Non-pigmented ciliary epithelial cell (primary cell): Measurements from ENCODE around the gene ODC1.
"Not testable (repeated sequence)": the region's sequence is repeated elsewhere in the genome, so short reads cannot be mapped to it uniquely, and the experiment has no call there.

ENCODE experiments used
- DNase-seq: peaks from one replicate; pipeline ENCODE4 v3.0.0-alpha.2; 2010; ENCODE audit warnings: low read depth

The ODC1 gene

DNA sequence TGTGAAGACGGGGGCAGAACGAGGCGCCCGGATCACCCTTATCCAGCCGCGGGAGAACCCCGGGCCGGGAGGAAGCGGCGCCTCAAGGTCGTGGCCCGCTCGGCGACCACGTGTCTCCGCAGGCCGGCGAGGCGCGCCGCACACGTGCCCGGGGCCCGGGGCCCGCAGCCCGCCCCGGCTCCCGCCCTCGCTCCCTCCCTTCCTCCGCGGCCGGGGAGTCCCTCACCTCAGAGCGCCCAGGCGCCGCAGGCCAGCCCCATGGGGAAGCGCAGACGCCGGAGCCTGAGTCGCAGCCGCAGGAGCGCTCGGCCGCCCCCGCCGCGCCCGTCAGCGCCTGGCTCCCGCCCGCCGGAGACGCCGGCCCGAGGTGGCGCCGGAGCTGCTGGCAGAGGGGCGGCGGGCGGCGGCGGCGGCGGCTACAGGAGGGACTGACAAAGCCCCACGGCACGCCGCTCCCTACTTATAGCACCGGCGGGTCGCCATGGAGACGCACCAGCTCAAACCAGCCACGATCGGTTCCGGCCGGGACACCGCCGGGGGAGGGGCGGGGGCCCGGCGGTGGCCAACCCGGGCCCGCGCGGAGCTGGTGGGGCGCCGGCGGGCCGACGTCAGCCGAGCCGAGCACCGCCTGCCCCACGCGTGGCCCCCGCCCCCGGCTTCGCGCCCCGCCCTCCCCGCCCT is at the start of gene ODC1:
Gene ODC1 (minus strand): TSS at position 433 of the 681 bp plus-strand sequence. CDS start 3,295 bp downstream, outside the sequence.
- DNase-seq, result no peak

DNA sequence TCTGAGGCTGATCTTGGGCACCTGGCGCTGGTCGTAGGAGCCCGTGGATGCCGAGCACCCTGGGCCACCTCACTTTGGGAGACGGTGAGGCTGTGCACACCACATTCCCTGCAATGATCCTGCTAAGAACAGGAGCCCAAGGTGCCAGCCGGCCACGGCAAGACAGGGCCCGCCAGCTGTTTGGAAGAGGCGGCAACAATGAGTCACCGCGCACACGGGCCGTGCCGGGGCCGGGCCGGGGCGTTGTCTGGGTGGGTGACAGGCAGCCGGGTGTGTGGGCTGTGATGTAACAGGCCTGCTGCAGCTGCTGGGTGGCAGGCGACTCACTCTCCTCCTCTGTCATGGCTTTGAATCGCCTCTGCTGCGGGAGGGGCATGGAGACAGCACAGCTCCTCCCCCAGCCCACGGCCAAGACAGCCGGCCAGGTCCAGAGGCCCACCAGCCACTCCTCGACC is 49.7 kb upstream of the ODC1 start:
- DNase-seq, result no peak

DNA sequence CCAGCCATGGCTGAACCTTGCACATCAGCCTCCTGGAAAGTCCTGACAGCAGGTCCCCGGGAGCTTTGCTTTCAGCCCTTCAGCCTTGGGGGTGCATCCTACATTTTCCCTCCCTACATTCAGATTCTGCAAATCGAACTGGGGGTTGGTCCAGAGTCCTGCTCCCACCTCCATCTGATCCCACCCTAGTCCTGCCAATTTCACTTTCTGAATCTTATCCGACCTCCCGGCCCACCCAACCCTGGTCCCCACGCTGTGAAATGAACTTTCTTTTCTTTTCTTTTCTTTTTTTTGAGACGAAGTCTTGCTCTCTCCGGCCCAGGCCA is 47.8 kb upstream of the ODC1 start:
- no peak for DNase-seq

DNA sequence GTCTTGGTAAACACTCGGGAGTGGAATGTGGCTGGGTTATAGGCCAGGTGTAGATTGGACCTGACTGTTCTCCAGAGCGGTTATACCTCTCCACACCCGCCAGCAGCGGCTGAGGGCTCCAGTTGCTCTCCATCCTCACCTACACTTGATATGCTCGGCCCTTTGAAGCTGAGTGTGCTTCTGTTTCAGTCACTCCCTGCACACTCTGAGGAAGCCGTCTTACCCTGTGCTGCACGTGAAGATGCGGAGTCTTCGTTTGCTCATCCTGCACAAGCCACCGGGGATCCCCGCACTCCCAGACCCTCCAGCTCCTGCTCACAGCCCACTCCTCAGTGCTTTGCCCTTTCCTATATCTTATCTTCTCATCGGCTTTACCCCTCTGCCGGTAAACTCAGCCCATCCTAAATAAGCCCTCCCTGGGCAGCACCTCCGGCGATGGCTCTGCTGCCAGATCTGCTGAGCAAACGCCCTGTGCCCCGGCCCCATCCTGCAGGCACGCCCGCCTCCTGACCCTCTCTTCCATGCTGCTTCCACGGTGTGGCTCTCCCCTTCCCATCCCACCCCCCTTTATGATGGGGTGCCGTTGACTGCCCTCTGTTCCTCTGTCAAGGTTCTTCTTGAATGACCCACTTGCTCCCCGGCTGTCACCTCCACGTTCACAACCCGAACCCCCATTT is 47.3 kb upstream of the ODC1 start:
- no peak for DNase-seq

DNA sequence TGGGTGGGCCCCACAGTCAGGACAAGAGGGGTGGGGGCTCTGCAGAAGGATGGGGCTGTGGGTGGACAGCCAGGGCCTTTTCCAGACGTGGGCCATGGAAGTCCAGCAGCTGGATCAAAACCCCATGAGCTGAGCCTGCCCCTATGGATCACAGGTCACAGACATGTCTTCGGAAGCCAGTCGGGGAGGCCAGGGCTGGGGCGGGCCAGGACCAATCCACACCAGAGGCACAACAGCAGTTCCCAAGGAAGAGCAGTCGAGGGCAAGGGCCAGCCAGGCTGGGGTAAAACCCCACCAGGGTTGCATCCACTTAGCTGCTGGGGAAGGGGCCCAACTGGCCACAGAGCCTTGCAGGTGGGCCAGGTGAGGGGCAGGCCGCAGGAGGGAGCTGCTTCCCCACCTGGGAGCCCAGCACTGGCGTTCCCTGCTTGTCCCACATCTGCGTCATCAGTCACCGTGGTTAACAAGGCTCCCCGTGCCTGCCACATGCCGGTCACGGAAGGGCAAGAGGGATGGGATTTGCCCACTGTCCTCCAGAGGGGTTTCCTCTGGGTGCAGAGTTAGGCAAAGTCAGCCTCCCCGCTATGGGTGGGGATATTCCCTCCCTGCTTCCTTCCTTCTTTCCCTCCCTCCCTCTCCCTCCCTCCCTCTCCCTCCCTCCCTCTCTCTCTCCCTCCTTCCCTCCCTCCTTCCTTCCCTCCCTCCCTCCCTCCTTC is 46.4 kb upstream of the ODC1 start:
- no peak for DNase-seq

DNA sequence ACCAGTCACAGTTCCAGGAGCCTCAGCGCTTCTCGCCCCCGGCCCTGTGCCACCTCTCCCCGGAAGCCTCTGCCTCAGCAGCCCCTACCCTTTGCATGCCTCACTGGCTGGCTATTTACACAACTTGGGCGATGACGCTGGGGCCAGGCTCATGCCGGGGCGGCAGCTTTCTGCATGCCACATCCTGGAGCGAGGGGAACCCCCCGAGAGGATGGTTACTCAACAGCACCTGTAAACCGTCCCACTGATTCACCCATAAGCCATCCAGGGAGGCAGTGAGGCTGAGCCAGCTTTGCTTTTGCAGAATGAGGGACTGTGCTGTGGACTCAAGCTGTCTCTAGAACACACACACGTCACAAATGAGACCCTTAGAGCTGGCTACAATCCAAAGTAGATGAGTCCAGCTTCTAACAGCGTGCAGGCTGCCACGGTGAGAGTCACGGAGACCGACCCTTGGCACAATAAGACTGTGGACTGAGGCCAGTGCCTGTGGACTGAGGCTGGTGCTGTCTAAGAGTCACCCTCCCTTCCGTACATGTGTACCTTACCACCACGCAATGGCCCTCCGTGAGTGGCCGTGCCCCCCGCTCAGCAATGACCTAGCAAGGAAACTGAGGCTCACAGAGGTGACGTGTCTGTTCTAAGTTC is 45.6 kb upstream of the ODC1 start:
- peak; percentile 63 for DNase-seq

DNA sequence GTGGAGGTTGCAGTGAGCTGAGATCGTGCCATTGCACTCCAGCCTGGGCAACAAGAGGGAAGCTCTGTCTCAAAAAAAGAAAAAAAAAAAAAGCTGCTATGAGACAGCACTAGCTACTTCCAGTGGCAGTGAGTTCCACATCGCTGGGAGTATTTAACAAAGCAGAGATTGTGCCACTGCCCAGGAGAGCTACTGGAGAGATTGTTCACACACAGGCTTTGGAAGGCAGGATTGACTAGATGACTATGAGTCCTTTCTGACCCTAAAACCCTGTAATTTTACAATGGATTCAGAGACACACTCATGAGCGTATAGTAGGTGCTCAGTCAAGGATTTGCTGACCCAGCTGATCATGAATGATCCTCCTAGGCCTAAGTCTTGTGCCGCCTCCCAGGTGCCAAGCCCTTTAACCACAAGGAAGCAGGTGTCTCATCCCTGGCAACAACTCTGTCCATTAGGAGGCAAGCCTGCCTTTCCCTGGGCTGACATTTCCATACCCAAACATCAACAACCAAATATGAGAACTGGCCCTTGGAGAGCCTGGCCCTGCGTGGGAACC is 45.0 kb upstream of the ODC1 start:
- DNase-seq, result no peak

DNA sequence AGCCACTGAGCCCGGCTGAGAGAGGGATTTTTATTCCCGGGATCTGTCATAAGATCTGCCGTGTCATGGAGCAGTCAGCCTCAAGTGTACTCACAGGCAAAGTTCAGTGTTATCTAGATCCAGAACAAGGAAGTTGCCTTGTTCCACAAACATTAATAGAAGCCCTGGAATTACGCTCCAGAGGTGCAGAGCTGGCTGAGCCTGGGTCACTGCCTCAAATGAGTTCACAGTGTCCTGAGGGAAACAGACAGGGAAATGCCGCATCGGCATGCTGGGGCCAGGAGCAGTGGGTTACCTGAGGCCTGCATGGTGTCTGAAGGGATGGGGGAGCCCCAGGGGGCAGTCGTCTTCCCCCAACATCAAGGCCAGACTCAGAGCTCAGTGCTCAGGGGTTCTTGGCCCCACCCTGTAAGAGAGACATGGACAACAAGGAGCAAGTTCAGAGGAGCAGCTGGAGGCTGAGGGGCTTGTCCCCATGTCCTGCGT is 42.7 kb upstream of the ODC1 start:
- DNase-seq, result no peak

DNA sequence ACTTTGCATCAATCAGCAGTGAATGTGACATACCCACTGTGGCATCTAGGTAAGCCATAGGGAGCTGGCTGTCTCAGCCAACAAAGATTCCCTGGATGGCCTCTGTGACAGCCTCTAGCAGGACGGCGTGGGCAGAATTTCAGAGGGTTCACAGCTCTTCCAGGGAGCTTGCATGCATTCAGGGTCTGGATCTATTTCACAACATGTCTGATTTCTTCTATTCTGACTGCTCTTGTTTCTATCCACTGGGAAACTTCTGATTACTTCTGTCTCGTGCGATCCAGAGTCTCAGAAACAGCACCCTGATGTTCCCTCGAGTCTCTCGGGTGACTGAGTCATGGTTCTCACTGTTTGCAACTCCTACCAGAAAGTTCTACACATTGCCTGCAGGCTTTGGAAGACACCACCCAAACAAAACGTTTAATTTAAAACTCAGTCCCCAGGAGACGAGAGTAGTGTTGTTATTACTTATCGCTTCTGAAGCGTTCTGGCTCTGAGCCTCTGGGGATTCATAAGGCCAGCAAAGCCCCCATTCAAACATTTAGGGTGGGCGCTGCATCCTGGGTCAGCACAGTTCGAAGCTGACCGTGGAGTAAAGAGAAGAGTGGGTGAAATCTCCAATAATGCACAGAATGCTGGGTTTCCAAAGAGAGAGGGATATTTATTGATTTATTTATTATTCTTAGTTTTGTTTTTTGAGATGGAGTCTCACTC is 41.9 kb upstream of the ODC1 start:
- no peak for DNase-seq

DNA sequence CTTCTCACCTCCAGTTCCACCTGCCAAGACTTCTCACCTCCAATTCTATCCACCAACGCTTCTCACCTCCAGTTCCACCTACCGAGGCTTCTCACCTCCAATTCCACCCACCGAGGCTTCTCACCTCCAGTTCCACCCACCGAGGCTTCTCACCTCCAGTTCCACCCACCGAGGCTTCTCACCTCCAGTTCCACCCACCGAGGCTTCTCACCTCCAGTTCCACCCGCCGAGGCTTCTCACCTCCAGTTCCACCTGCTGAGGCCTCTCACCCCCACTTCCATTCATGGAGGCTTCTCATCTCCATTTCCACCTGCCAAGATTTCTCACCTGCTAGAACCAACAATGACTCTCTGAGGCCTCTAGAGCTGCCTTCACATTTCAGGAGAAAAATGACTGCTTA is 40.0 kb upstream of the ODC1 start:
- DNase-seq, result not testable (repeated sequence)

DNA sequence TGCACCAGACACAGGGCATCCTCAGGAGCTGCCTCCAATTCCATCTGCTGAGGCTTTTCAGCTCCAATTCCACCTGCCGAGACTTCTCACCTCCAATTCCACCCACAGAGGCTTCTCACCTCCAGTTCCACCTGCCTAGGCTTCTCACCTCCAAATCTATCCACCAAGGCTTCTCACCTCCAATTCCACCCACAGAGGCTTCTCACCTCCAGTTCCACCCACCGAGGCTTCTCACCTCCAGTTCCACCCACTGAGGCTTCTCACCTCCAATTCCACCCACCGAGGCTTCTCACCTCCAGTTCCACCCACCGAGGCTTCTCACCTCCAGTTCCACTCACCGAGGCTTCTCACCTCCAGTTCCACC is 39.6 kb upstream of the ODC1 start:
- not testable (repeated sequence) for DNase-seq

DNA sequence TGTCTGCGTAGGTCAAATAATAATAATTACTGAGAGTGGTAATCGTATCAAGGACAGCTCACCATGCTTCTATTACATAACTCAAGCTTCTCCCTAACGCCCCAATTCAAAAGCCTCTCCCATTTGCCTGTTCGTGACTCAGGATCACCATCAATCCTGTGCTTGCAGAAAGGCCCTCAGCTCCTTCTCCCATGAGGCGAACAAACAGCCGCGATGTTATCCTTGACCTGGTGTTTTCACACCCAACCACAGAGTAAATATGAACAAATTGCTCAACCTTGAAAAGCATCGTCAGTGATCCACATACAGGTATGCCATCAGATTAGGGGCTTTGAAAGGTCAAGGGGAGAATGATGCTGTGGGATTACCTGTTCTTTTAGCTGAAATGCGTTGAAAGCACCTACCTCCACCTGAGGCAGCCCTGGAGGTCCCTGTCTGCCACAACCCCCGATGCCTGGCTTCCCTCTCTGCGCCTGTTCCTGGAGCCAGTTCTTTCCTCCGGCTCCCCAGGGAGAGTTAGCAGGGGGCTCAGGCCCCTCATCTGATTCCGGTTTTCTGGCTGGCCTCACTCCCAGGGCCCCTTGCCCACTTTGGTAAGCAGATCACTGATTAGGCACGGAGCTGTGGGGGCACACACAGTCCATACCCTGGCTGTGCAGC is 39.1 kb upstream of the ODC1 start:
- no peak for DNase-seq

DNA sequence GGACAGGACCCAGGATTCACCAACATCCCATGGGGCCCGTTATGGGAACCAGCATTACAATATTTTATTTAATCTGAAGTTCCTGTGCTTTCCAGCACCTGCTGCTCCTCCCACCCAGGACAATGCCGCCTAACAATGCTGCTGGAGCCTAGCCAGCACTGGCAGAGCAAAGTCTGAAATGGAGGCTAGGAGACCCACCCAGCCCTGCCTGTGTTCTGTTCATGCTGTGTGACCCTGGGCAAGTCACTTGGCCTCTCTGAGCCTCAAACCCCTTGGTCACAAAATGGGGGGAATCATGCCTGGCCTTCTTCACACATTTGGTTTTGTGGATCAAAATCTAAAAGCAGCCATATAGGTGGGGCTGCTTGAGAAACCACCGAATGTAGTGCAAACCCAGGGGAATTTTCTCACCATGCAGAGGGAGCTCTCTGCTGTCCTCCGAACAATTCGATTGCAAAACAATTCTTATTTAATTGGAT is 38.5 kb upstream of the ODC1 start:
- DNase-seq, result no peak

DNA sequence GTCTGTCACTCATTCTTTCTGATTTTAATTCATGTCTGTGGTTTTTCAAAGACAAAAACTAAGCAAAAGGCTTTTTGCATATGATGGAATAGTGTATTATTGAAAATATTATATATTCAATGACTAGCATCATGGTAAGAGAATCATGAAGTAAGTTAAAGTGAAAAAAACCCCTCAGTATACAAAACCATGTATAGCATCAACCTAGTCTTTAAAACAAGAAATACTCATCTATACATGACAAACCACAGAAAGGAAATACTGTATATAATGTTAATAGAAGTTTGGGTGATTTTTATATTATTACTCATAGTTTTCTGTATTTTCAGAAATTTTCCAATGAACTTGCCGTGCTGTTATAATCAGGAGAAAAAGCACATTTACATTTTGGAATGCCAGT is 38.0 kb upstream of the ODC1 start:
- no peak for DNase-seq

DNA sequence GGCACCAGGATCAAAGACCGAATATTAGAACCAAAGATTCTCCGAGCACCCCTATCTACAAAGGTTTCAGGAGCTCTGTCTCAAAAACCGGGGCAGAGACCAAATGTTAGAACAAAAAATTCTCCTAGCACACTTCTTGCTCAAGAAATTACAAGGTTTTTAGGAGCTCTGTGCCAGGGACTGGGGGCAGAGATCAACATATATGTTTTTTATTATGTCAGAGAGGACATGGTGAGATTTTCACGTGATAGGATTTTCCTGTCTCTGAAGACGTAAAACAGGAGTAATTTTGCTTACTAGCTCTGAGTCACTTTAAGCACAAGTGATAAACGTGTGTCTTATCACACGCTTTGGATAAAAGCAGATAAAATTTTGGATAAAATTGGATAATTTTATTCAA is 34.8 kb upstream of the ODC1 start:
- no peak for DNase-seq

DNA sequence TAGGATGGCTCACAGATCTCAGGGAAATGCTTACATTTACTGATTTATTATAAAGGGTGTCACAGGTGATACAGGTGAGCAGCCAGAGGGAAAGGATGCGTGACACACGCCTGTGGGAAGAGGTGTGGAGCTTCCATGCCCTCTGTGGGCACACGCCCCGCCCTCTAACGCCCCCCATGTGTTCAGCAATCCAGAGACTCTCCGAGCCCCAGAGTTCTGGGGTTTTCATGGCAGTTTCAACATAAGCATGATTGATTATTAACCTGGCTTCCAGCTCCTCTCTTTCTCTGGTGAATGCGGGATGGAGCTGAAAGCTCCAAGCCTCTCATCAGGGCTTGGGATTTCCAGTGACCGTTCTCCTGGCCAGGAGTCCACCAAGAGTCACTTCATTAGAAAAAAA is 34.3 kb upstream of the ODC1 start:
- DNase-seq, result no peak

DNA sequence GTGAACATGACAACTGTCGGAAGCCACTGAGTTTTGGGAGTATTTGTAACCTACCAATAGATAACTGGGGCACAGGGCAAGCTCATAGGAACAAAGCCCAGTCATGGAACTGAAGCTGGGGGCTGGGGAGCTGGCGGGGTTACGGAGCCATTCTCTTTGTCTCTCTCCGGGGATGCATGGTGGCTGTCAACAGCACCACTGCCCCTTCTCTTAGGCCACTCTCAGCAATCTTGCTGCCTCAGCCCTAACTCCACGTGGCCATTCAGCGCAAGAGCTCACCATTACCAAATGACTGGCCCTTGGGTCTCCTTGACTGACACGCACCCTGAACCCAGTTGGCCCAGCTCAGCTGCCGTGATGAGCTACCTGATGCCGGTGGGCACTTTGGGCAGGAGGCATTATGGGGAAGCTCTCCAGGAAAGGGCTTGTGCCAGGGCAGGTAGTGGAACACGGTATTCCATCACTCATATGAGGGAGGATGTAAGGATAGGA is 33.6 kb upstream of the ODC1 start:
- DNase-seq, result no peak

DNA sequence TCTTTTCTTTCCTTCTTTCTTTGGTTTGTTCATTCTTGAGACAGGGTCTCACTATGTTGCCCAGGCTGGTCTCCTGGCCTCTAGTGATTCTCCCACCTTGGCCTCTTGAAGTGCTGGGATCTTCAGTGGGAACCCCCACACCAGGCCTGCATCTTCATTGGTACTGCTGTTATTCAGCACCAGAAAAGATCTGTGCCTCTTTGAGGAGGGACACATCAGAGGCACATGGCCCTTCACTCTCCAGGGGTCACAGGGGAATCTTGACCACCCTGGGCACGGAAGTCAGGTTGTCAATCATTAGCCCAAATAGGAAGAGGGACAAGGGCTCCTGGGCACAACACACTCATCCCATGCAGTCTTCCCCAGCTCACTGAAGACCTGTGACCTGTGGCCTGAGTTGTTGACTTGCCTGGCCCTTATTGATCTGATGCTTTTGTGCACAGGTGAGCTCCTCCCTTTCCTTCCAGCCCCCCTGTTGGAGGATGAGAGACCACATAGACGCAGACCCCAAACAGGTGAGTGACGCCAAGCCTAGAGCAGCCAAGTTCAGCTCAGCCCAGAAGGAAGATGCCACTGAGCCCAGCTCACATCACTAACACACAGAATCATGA is 33.0 kb upstream of the ODC1 start:
- no peak for DNase-seq

DNA sequence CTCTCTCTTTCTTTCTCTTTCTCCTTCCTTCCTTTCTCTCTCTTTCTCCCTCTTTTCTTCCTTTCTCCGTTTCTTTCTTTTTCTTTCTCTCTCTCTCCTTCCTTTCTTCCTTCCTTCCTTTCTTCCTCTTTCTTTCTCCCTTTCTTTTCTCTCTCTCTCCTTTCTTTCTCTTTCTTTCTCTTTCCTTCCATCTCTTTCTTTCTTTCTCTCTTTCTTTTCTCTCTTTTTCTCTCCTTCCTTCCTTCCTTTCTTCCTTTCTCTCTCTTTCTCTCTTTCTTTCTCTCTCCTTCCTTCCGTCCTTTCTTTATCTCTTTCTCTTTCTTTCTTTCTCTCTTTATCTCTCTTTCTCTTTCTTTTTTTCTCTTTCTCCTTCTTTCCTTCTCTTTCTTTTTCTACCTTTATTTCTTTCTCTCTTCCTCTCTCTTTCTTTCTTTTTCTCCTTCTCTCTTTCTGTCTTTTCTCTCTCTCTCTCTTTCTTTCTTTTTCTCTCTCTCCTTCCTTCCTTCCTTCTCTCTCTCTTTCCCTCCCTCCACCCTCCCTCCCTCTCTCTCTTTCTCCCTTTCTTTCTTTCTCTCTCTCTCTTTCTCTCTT is 32.3 kb upstream of the ODC1 start:
- no peak for DNase-seq

DNA sequence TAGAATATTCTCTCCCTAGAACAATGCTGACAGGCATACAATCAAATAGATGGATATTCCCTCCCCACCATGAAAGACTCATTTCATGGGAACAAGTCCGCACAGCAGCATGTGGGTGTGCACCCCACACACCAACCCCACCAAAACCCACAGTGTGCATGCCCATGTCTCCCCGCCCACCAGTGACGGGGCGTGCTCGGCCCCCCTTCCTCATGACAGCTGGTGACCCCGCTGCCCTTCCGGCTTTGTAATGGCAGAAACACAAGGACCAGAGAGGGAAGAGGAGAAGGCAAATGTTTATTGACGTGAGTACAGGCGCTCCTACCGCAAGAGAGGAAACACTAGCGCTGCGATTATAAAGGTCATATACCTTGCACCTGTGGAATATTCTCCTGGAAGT is 30.8 kb upstream of the ODC1 start:
- no peak for DNase-seq
